Measurements from ENCODE around the gene COG6.

COG6 gene

GRCh38 chr13:39737047-39737446 is 81.6 kb downstream of the COG6 start:
- no peak overlapping the region for H3K4me3 ChIP-seq (ENCODE audit: low read depth in 1 of 2, low read length in 2 of 2)
- peaks cover 5 to 27% of the 10 kb centered on the region in 2 donors for H3K36me3 ChIP-seq (ENCODE audit: control insufficient read depth in 1 of 2, insufficient read depth in 2 of 2, low read length in 2 of 2)
- no peak overlapping the region for H3K27ac ChIP-seq (ENCODE audit: low read length)
- no peaks in the 10 kb centered on the region for H3K4me1 ChIP-seq (ENCODE audit: control insufficient read depth in 1 of 2, insufficient read depth in 2 of 2, low read length in 2 of 2)
- no peaks in the 10 kb centered on the region for H3K9me3 ChIP-seq (ENCODE audit: control insufficient read depth in 1 of 2, low read length in 2 of 2)
- H3K27me3 ChIP-seq (ENCODE audit: low read depth, low read length): no peaks in the 10 kb centered on the region

- Histone ChIP-seq H3K27ac (ENCODE audit: low read length) (no peak overlapping the region), H3K4me3 (ENCODE audit: low read depth in 1 of 2, low read length in 2 of 2) (no peak overlapping the region), H3K9me3 (ENCODE audit: control insufficient read depth in 1 of 2, low read length in 2 of 2) (no peaks in the 10 kb centered on the region), H3K36me3 (ENCODE audit: control insufficient read depth in 1 of 2, insufficient read depth in 2 of 2, low read length in 2 of 2) (peaks cover 5 to 16% of the 10 kb centered on the region in 2 donors), H3K27me3 (ENCODE audit: low read depth, low read length) (no peaks in the 10 kb centered on the region), H3K4me1 (ENCODE audit: control insufficient read depth in 1 of 2, insufficient read depth in 2 of 2, low read length in 2 of 2) (no peaks in the 10 kb centered on the region)
These were observed 85.3 kb downstream of the COG6 start for GRCh38 chr13:39740761-39741160.

GRCh38 chr13:39748961-39749360 is 93.5 kb downstream of the COG6 start:
- H3K27me3 ChIP-seq (ENCODE audit: low read depth, low read length): no peaks in the 10 kb centered on the region
- no peaks in the 10 kb centered on the region for H3K4me1 ChIP-seq (ENCODE audit: control insufficient read depth in 1 of 2, insufficient read depth in 2 of 2, low read length in 2 of 2)
- no peak overlapping the region for H3K27ac ChIP-seq (ENCODE audit: low read length)
- peaks cover 3 to 10% of the 10 kb centered on the region in 2 donors for H3K36me3 ChIP-seq (ENCODE audit: control insufficient read depth in 1 of 2, insufficient read depth in 2 of 2, low read length in 2 of 2)
- no peak overlapping the region for H3K4me3 ChIP-seq (ENCODE audit: low read depth in 1 of 2, low read length in 2 of 2)
- no peaks in the 10 kb centered on the region for H3K9me3 ChIP-seq (ENCODE audit: control insufficient read depth in 1 of 2, low read length in 2 of 2)

- Histone ChIP-seq H3K36me3 (ENCODE audit: control insufficient read depth in 1 of 2, insufficient read depth in 2 of 2, low read length in 2 of 2) (peaks cover 3 to 10% of the 10 kb centered on the region in 2 donors), H3K27ac (ENCODE audit: low read length) (no peak overlapping the region), H3K4me1 (ENCODE audit: control insufficient read depth in 1 of 2, insufficient read depth in 2 of 2, low read length in 2 of 2) (no peaks in the 10 kb centered on the region), H3K9me3 (ENCODE audit: control insufficient read depth in 1 of 2, low read length in 2 of 2) (no peaks in the 10 kb centered on the region), H3K4me3 (ENCODE audit: low read depth in 1 of 2, low read length in 2 of 2) (no peak overlapping the region), H3K27me3 (ENCODE audit: low read depth, low read length) (no peaks in the 10 kb centered on the region)
These were observed 94.1 kb downstream of the COG6 start for GRCh38 chr13:39749528-39749927.

GRCh38 chr13:39751805-39752204 is 96.3 kb downstream of the COG6 start:
- no peaks in the 10 kb centered on the region for H3K27me3 ChIP-seq (ENCODE audit: low read depth, low read length)
- no peaks in the 10 kb centered on the region for H3K9me3 ChIP-seq (ENCODE audit: control insufficient read depth in 1 of 2, low read length in 2 of 2)
- peaks cover 3 to 10% of the 10 kb centered on the region in 2 donors for H3K36me3 ChIP-seq (ENCODE audit: control insufficient read depth in 1 of 2, insufficient read depth in 2 of 2, low read length in 2 of 2)
- H3K27ac ChIP-seq (ENCODE audit: low read length): no peak overlapping the region
- no peaks in the 10 kb centered on the region for H3K4me1 ChIP-seq (ENCODE audit: control insufficient read depth in 1 of 2, insufficient read depth in 2 of 2, low read length in 2 of 2)
- H3K4me3 ChIP-seq (ENCODE audit: low read depth in 1 of 2, low read length in 2 of 2): no peak overlapping the region

GRCh38 chr13:39760521-39760920 is 105.1 kb downstream of the COG6 start:
- H3K36me3 ChIP-seq (ENCODE audit: control insufficient read depth in 1 of 2, insufficient read depth in 2 of 2, low read length in 2 of 2): no peaks in the 10 kb centered on the region
- no peak overlapping the region for H3K27ac ChIP-seq (ENCODE audit: low read length)
- H3K9me3 ChIP-seq (ENCODE audit: control insufficient read depth in 1 of 2, low read length in 2 of 2): no peaks in the 10 kb centered on the region
- H3K4me3 ChIP-seq (ENCODE audit: low read depth in 1 of 2, low read length in 2 of 2): no peak overlapping the region
- no peaks in the 10 kb centered on the region for H3K4me1 ChIP-seq (ENCODE audit: control insufficient read depth in 1 of 2, insufficient read depth in 2 of 2, low read length in 2 of 2)
- H3K27me3 ChIP-seq (ENCODE audit: low read depth, low read length): no peaks in the 10 kb centered on the region

- Histone ChIP-seq H3K27me3 (ENCODE audit: low read depth, low read length) (no peaks in the 10 kb centered on the region), H3K4me1 (ENCODE audit: control insufficient read depth in 1 of 2, insufficient read depth in 2 of 2, low read length in 2 of 2) (peaks cover 5 to 10% of the 10 kb centered on the region in 2 donors), H3K9me3 (ENCODE audit: control insufficient read depth in 1 of 2, low read length in 2 of 2) (no peaks in the 10 kb centered on the region), H3K4me3 (ENCODE audit: low read depth in 1 of 2, low read length in 2 of 2) (no peak overlapping the region), H3K27ac (ENCODE audit: low read length) (no peak overlapping the region), H3K36me3 (ENCODE audit: control insufficient read depth in 1 of 2, insufficient read depth in 2 of 2, low read length in 2 of 2) (no peaks in the 10 kb centered on the region)
These were observed 110.5 kb downstream of the COG6 start for GRCh38 chr13:39765801-39766463.

- Histone ChIP-seq H3K4me3 (ENCODE audit: low read depth in 1 of 2, low read length in 2 of 2) (no peak overlapping the region), H3K9me3 (ENCODE audit: control insufficient read depth in 1 of 2, low read length in 2 of 2) (no peaks in the 10 kb centered on the region), H3K27ac (ENCODE audit: low read length) (no peak overlapping the region), H3K4me1 (ENCODE audit: control insufficient read depth in 1 of 2, insufficient read depth in 2 of 2, low read length in 2 of 2) (peaks cover 5 to 10% of the 10 kb centered on the region in 2 donors), H3K27me3 (ENCODE audit: low read depth, low read length) (no peaks in the 10 kb centered on the region), H3K36me3 (ENCODE audit: control insufficient read depth in 1 of 2, insufficient read depth in 2 of 2, low read length in 2 of 2) (no peaks in the 10 kb centered on the region)
These were observed 111.1 kb downstream of the COG6 start for GRCh38 chr13:39766464-39767158.

- Histone ChIP-seq H3K27me3 (ENCODE audit: low read depth, low read length) (no peaks in the 10 kb centered on the region), H3K9me3 (ENCODE audit: control insufficient read depth in 1 of 2, low read length in 2 of 2) (no peaks in the 10 kb centered on the region), H3K4me3 (ENCODE audit: low read depth in 1 of 2, low read length in 2 of 2) (no peak overlapping the region), H3K4me1 (ENCODE audit: control insufficient read depth in 1 of 2, insufficient read depth in 2 of 2, low read length in 2 of 2) (peaks cover 5 to 10% of the 10 kb centered on the region in 2 donors), H3K36me3 (ENCODE audit: control insufficient read depth in 1 of 2, insufficient read depth in 2 of 2, low read length in 2 of 2) (no peaks in the 10 kb centered on the region), H3K27ac (ENCODE audit: low read length) (no peak overlapping the region)
These were observed 112.5 kb downstream of the COG6 start for GRCh38 chr13:39767791-39768517.

GRCh38 chr13:39768962-39769361 is 113.5 kb downstream of the COG6 start:
- Histone ChIP-seq H3K27me3 (ENCODE audit: low read depth, low read length) (no peaks in the 10 kb centered on the region), H3K4me1 (ENCODE audit: control insufficient read depth in 1 of 2, insufficient read depth in 2 of 2, low read length in 2 of 2) (peaks cover 5 to 10% of the 10 kb centered on the region in 2 donors), H3K4me3 (ENCODE audit: low read depth in 1 of 2, low read length in 2 of 2) (no peak overlapping the region), H3K36me3 (ENCODE audit: control insufficient read depth in 1 of 2, insufficient read depth in 2 of 2, low read length in 2 of 2) (no peaks in the 10 kb centered on the region), H3K9me3 (ENCODE audit: control insufficient read depth in 1 of 2, low read length in 2 of 2) (no peaks in the 10 kb centered on the region), H3K27ac (ENCODE audit: low read length) (no peak overlapping the region)

- Histone ChIP-seq H3K9me3 (ENCODE audit: control insufficient read depth in 1 of 2, low read length in 2 of 2) (no peaks in the 10 kb centered on the region), H3K4me3 (ENCODE audit: low read depth in 1 of 2, low read length in 2 of 2) (no peak overlapping the region), H3K4me1 (ENCODE audit: control insufficient read depth in 1 of 2, insufficient read depth in 2 of 2, low read length in 2 of 2) (peaks cover 5 to 10% of the 10 kb centered on the region in 2 donors), H3K36me3 (ENCODE audit: control insufficient read depth in 1 of 2, insufficient read depth in 2 of 2, low read length in 2 of 2) (no peaks in the 10 kb centered on the region), H3K27me3 (ENCODE audit: low read depth, low read length) (no peaks in the 10 kb centered on the region), H3K27ac (ENCODE audit: low read length) (no peak overlapping the region)
These were observed 115.0 kb downstream of the COG6 start for GRCh38 chr13:39770221-39771090.

Measured in muscle layer of duodenum (tissue), 2 donors.